GM19351 (cell line): ENCODE measurements around the gene RSPH1.

Experiments used
- ATAC-seq: cut with Tn5 transposase; IDR thresholded peaks from one replicate; pipeline ENCODE4 v1.9.1; 2021; ENCODE audit warnings: mild to moderate bottlenecking, moderate library complexity; ENCODE audit not compliant: unreplicated experiment

Gene RSPH1

DNA sequence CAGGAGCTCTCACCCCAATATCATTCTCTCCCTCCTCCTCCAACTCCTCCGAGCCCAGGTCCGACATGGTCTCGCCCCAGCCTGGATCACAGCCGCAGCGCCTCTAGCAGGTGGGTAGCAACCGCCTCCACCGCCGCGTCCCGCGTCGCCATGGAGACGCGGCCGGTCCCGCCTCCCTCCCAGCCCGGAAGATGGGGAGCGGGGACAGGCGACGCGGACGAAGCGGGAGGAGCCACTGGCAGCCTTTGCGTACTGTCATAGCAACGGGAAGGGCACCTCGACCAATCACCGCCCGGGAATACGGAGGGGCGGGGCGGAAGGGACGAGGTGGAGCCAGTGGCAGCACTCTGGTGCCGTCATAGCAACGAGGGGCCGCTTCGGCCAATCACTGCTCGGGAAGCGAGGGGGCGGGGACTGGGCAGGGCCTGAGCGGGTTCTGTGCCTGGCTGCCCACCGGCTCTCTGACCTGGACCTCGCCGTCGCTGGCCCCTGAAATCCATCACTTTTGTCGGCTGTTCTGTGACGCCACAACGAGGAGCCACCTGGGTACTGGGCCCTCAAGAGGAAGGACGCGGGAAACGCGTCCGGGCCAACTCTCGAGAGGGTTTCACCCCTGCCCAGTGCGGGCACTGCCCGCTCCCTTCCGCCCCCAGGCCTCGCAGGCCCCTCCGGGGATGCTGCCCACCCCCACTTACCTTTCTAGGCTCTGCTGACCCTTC lies at the start of gene RSPH1:
Gene RSPH1, minus strand, starts transcription at position 105 of the 719 bp plus-strand sequence. Its CDS starts 38 bp downstream, at position 67.
- ATAC-seq, result peak; percentile 97

DNA sequence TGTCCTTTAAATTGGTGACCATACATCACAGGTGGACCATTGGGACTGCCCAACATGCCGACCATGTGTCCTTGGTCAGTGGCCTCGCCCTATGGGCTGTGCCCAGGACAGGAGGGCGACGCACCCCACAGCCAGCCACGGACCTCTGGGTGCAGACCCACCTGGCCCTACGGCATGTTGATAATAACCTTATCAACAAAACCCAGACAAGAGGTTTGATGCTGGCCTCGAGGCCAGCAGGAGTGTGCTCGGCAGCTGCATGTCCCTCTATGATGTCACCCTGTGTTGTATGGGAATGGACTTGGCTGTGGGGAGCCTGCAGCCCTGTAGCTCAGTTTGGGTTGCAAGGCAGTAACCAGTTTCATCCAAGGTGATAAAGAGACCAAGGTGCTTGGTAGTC lies 49.7 kb upstream of the RSPH1 start:
- no peak for ATAC-seq

DNA sequence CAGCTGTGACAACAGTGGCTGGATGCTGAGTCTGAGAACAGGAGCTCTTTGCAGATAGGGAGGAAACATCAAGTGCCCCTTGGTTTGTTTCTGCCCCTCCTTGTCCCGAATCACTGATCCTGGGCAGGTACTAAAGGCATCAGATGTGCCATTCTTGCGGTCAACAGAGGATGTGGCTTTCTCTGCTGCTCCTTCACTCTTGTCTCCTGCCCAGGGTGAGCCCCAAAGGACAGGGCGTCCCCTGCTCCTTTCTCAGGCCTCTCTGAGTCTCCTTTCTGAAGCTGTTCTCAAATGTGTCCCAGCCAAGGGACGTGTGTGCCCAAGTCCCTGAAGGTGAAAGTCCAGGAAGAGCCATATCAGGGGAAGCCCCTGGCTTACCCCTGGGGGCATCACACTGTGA lies 49.3 kb upstream of the RSPH1 start:
- ATAC-seq, result no peak

DNA sequence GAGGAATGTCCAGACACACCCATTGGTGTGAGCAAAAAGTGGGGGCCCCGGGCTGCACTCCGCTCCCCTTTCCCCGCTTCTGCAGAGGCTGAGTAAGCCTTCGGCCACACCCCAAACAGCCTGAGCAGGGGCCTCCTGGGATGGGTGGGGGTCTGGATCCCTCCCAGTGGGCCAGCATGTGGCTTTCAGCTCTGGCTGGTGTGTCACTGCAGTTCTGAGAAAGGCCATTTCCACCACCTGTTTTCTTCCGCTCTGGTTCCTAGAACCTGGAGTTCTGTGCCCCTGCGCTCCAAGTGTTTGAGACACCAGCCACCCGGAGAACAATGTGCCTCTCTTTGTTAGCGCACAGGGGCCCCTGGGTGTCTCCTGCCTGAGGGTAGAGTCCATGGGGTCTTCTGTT lies 48.5 kb upstream of the RSPH1 start:
- ATAC-seq, result no peak

DNA sequence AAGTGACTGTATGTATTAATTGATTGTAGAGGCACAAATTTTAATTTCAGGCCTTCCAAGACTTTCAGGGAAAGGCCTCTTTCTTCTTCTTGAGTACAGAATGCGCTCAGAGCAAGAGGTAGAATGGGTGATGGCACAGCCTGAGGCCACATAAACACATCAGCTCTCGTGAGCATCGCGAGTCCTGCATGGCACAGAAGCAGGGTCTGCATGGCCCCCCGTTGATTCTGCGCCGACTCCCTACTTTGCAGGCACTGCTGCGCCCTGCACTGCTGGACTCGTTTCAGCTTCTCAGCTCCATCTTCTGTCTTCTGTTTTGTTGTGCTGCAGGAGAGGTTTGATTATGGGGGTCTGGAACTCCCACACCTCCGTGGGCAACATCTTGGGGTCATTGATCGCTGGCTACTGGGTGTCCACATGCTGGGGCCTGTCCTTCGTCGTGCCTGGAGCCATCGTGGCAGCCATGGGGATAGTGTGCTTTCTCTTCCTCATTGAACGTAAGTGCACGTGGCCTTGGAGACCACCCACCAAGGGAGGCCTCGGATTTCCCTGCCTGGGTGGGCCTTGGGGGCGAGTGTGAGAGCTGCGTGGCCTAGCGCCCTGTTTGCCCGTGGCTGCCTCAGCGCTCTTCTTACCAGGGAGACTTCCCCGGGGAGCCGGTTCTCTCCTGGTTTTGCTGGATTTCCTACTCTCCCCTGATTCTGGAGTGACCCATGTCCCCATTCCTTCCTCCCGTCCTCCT lies 47.3 kb upstream of the RSPH1 start:
- no peak for ATAC-seq

DNA sequence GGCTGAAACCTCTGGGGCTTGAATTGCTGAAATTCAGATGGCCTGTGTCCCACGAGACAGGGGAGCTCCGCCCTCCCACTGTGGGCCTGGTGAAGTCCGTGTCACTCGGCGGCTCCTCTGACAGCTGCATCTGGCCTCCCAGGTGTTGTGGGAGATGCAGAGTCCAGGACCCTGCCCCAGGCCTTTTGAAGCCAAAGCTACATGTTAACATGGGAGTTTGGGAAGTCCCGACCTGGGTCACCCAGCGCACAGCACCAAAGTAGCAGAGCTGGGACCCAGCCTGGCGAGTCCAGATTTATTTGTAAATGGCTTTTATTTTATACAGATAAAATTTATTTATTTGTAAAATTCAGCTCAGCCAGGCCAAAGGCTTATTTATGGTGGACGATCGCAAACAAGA lies 46.6 kb upstream of the RSPH1 start:
- no peak for ATAC-seq

DNA sequence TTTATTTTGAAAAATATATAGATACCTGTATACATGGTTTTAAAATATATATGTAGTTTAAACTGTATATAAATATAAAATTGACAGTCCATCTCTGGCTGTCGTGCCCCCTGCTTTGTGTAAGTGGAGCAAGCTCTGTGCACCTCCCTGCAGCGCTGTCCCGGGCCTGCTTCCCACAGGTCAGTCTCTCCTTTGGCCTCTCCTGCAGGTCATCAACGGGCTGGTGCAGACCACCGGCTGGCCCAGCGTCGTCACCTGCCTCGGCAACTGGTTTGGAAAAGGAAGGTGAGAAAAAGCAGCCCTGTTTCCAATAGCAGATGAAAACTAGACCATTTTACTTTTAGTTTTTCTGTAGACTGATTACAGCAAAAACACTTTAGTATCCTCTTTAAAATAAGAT lies 46.2 kb upstream of the RSPH1 start:
- no peak for ATAC-seq

DNA sequence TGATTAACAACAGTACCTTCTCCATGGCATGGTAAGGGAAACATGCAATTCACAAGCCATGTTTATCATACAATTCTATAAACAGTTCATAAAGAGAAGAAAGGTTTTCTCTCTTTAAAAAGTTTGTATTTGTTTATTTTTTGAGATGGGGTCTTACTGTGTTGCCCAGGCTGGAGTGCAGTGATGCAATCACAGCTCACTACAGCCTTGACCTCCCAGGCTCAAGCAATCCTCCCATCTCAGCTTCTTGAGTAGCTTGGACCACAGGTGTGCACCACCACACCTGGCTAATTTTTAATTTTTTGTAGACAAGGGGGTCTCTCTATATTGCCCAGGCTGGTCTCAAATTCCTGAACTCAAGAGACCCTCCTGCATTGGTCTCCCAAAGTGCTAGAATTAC lies 45.6 kb upstream of the RSPH1 start:
- no peak for ATAC-seq

DNA sequence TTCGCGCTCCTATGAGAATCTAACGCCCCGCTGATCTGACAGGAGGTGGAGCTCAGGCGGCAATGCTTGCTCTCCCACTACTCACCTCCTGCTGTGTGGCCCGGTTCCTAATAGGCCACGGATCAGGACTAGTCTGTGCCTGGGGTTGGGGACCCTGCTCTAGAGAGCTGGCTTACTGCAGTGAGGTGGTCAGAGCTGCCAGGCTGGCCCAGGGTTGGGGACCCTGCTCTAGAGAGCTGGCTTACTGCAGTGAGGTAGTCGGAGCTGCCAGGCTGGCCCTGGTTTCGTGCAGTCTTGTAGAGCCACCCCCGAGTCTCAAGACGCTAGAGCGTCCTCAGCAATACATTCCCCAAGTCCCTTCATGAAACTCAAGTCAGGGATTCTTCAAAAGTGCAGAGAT lies 45.1 kb upstream of the RSPH1 start:
- ATAC-seq, result no peak

DNA sequence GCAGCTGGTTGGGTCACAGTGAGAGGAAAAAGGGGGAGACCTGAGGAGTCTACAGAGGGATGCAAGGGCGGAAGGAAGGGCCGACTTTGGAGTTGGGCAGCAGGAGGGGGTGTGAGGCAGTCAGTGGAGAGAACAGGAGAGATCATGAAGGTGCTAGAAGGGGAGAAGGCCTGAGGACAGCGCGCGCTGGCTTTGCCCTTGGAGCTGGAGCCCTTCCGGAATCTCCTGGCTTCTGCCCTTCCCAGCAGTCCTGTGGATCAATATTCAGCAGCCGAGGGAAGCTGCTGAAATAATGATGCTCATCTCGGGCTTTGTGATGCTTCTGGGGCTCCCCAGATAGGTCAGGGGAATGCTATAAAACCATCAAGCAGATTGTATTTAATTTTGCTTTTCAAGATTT lies 44.4 kb upstream of the RSPH1 start:
- ATAC-seq, result no peak

DNA sequence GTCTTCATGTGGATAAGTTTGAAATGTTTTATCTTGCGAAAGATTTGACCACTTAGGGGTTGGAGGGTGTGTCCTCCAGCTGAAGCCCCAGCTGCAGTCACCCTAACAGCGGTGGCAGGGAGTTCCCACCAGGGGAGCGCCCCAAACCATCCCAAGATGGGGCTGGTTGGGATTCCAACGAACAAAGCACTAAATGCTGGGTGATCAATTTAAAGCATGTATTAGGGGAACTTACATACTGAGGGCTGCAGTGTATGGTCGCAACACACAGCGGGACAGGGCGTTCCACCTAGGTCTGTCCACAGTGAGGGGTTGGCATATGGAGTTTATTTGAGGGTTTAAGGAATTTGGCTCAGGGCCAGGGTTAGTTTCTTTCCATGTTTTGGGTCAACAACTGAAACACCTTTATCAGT lies 43.9 kb upstream of the RSPH1 start:
- ATAC-seq, result no peak

DNA sequence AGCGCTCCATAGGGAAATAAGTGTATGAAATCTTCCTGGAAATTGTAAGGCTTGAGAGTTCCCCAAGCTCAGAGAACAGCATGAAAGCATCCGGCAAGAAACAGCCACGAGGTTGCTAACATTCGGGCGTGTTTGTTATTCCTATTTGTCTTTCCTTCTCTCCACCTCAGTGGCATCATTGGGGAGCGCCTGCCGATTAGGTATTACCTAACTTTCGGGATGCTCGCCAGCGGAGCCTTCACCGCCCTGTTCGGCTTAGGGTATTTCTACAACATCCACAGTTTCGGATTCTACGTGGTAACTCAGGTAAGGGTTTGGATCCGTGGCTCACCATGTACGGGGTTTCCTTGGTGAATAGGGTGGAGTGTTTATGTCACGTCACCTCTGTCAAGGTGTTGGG lies 43.3 kb upstream of the RSPH1 start:
- ATAC-seq, result no peak

DNA sequence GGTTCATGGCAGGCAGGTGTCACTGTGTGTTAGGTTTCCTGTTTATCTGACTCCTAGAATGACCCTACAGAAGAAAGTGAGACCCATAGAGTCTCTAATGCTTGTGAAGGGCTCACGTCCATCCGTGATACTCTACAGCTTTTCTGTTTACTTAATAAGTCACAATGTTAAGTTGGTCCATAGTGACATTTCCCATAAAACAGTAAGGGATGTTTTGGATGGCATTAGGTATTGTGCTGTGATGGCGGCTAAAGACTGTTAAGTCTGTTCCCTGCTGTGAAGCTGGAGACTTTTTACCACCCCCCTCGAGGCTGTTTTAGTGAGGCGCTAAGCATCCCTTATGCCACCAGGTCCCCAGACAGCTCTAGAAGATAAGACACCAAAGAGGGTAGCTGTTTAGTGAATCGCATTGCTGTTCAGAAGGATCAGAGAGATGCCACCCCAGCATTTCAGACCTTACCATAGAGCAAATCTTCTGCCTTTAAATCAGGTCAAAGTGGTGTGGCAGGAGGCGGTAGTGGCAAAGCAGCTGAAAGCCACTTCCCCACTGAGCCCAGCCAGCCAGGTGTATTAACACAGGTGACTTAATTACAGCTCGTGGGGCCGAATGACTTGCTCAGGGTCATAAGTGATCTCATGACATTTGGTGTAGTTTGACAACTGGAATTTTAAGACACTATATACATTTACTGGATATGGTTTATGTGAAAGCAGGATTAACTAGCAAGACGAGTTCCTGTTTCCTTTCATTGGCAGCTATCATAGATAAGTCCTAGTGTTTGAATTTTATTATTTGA lies 42.7 kb upstream of the RSPH1 start:
- ATAC-seq, result no peak

DNA sequence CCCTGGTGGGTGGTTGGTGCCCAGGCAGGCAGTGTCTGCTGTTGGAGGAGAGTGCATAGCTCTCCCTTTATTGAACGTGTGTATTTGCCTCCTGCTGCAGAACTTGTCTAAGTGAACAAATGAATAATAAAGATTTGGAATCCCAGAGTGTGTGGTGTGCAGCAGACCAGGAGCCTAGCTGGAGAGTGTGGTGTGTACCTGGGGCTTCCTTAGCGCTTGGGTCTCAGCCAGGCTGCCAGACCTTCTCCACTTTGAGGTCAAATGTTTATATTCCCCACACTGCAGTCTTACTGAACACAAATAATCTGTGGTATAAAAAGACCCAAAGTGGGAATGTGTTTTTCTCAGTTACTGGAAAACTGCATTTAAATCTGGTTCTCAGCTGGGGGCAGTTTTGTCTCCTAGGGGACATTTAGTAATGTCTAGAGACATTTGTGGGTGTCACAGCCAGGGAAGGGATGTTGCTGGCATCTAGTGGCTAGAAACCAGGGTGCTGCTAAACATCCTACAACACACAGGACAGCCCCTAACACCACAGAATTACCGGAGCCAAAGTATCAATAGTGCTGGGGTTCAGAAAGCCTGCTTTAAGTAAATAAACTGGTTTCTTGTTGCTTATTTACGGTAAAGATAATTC lies 41.2 kb upstream of the RSPH1 start:
- ATAC-seq, result no peak

DNA sequence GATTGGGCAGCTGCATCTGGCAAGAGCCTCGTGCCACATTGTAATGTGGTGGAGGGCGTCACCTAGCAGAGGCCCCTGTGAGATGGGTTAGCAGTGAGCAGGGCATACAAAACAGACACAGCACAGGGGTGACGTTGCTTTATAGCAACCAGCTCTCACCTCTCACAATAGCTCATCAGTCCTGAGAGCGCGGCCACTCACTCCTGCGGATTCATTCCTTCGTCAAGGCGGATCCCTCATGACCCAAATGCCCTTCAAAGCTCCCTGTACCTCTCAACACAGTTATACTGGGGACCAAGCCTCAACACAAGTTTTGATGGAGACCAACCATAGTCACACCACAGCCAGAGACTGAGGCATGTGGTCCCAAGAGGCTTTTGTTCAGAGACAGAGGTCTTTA lies 40.6 kb upstream of the RSPH1 start:
- no peak for ATAC-seq

DNA sequence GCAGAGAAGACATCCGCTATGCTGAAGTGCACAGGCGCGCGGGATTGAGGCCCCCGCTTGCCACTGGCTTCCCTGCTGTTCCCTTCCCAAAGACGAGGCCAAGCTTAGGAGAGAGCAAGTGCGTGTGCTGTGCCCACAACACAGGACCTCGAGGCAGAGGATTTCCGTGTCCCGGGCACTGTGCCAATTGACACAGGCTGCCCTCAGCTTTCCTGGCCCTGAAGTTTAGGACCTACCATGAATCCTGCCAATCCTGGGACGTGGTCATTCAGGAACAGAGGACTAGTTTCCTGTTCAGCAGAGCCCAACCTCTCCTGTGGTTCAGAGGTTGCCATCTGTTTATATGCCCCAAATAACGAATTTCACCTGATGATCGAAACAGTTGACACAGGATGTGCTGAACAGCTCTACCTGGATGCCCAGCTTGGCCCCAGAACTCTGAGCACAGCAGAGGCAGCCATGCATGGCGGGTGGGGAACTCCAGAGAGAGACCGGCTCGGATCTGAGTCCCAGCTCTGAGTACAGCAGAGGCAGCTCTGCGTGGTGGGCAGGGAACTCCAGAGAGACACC lies 39.7 kb upstream of the RSPH1 start:
- no peak for ATAC-seq

DNA sequence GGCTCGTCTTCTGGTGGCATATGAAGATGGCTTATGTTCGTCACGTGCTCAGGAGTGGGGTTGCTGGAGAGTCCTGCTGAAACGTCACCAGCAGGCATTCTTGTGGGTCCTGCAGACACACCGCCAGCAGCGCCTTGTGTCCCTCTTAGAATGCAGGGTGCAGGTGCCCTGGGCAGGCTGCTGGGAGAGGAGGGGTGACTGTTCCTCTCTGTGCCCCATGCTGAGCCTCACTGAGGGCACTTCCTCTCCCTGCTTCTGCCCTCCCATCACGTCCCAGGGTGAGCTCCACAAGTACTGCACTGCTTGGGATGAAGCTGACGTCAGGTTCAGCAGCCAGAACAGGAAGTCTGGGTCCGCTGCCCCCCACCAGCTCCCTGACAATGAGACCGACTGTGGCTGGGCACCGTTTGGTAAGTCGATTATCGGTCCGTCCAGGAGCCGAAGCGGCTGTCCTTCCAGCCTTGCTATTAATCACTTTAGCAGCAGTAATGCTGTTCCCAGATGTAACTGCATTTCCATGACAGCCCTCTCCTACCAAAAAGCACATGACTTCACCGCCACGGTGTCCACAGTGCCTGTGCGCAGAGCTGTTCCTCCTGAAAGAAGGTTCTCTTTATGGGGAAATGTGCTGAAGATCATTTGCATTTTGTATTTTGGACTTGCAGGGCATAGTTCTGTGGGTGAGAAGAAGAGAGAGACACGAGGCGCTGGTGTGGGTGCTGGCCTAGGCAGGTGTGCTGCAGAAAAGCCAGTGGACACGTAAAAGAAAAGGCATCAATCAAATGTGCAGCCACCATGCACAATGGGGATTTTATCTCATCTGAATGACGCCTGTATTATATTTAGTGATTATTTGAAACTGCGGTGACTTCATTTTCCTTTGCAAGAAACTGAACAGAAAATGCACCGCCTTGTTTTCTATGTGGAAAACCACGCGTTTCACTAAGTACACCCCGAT lies 38.7 kb upstream of the RSPH1 start:
- peak; percentile 53 for ATAC-seq

DNA sequence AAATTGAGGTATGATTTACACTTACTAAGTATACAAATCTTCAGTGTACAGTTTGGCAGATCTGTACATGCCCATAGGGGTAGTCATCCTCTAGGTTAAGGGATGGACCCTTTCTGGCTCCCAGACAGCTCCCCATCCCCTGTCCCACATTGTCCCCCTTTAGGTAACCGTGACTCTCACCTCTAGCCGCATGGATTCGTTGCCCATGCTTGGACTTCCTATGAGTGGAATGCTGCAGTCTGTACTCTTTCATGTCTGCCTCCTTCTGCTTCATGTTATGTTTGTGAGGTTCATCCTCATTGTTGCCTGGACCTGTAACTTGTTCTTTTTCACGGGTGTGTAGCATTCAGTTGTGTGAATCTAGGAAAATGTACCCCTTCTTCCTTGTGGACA lies 37.9 kb upstream of the RSPH1 start:
- ATAC-seq, result no peak

DNA sequence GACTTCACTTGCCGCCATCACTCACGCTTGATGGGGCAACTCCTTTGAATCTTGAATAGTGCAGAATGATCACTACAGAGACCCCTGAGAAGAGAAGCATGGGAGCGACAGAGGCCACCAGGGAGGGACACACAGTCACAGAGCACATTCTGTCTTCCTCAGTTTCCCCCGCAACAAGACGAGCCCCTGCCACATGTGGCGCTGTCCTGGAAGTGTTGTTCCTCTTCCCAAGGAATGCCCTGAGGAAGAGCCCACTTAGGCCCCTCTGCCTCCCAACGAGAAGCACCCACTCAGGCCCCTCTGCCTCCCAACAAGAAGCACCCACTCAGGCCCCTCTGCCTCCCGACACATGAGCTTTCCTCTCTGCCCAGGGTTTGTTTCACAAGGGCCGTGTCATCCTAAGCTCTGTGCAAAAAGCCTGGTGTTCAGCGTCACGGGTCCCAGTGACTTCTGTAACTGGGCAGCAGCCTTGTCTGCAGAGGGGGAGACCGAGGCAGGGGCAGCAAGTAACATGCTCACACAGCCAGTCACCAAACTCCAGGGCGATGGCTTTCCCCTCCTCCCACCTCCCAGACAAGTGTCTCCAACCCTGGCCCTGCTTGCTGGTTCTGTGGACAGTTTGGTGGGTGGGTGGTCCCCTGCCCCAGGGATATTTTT lies 37.4 kb upstream of the RSPH1 start:
- ATAC-seq, result no peak
